Measurements from ENCODE around the gene PPP1R14D. TPM values are rescaled to one million over a fixed set of nuclear protein-coding genes. Genes with fewer than 3 reads are reported as not detected.

PPP1R14D gene
- polyA plus RNA-seq, 3 donors: not detected

GRCh38 chr15:40772014-40772413 lies 56.5 kb downstream of the PPP1R14D start:
- Histone ChIP-seq H3K27ac (ENCODE audit: low read depth in 1 of 2, low read length in 2 of 2) (no peak overlapping the region), H3K79me2 (ENCODE audit: insufficient read depth, low read length) (no peaks in the 10 kb centered on the region), H4K20me1 (ENCODE audit: insufficient read depth, low read length) (no peaks in the 10 kb centered on the region), H3K4me2 (replicated peaks; ENCODE audit: extremely low read depth, low read length, poor library complexity, severe bottlenecking) (no peak overlapping the region), H3K36me3 (replicated peaks in 1 of 2; ENCODE audit: control insufficient read depth in 1 of 2, insufficient read depth in 2 of 2, low read length in 2 of 2) (peaks cover 54 to 76% of the 10 kb centered on the region in 2 donors), H3K9me3 (replicated peaks in 1 of 2; ENCODE audit: control insufficient read depth in 1 of 2, insufficient read depth in 1 of 2, low read length in 2 of 2) (no peaks in the 10 kb centered on the region), H3K4me3 (replicated peaks in 1 of 3; ENCODE audit: low read depth in 2 of 3, low read length in 3 of 3) (no peak overlapping the region), H3K27me3 (ENCODE audit: control insufficient read depth in 2 of 2, insufficient read depth in 2 of 2, low read length in 2 of 2) (no peaks in the 10 kb centered on the region), H3K4me1 (ENCODE audit: control insufficient read depth in 1 of 2, insufficient read depth in 2 of 2, low read length in 2 of 2) (peaks cover 19 to 23% of the 10 kb centered on the region in 2 donors), H3K9ac (ENCODE audit: insufficient read depth, low read length, poor library complexity, severe bottlenecking) (no peak overlapping the region), H2AFZ (ENCODE audit: insufficient read depth, low read depth, low read length, poor library complexity, severe bottlenecking) (no peak overlapping the region)
- Mint-ChIP-seq H3K27me3 (ENCODE audit: low read depth in 3 of 3) (peaks cover 0 to 2% (median 1%) of the 10 kb centered on the region in 3 donors), H3K27ac (no peak overlapping the region), H3K36me3 (peaks cover 64 to 83% of the 10 kb centered on the region in 2 donors), H3K9me3 (no peaks in the 10 kb centered on the region), H3K4me1 (peaks cover 23% of the 10 kb centered on the region), H3K4me3 (no peak overlapping the region)
- 96% methylated on average over 8 of the region's 13 CpGs for WGBS (ENCODE audit: insufficient coverage)
- TF ChIP-seq CTCF (IDR thresholded peaks at IDR 0.05): no peak
- intact Hi-C loops (cut with micrococcal nuclease): no loop called here
- no peak for DNase-seq

- Mint-ChIP-seq H3K4me3 (no peak overlapping the region), H3K4me1 (peaks cover 23% of the 10 kb centered on the region), H3K27ac (peak overlapping the region in 1 of 7 donors; percentile 28), H3K27me3 (ENCODE audit: low read depth in 3 of 3) (peaks cover 0 to 2% (median 1%) of the 10 kb centered on the region in 3 donors), H3K9me3 (no peaks in the 10 kb centered on the region), H3K36me3 (peaks cover 56 to 79% of the 10 kb centered on the region in 2 donors)
- Histone ChIP-seq H3K27me3 (ENCODE audit: control insufficient read depth in 2 of 2, insufficient read depth in 2 of 2, low read length in 2 of 2) (no peaks in the 10 kb centered on the region), H3K9ac (ENCODE audit: insufficient read depth, low read length, poor library complexity, severe bottlenecking) (no peak overlapping the region), H3K27ac (ENCODE audit: low read depth in 1 of 2, low read length in 2 of 2) (no peak overlapping the region), H2AFZ (ENCODE audit: insufficient read depth, low read depth, low read length, poor library complexity, severe bottlenecking) (no peak overlapping the region), H3K4me1 (ENCODE audit: control insufficient read depth in 1 of 2, insufficient read depth in 2 of 2, low read length in 2 of 2) (peaks cover 19 to 23% of the 10 kb centered on the region in 2 donors), H3K9me3 (replicated peaks in 1 of 2; ENCODE audit: control insufficient read depth in 1 of 2, insufficient read depth in 1 of 2, low read length in 2 of 2) (no peaks in the 10 kb centered on the region), H3K4me3 (replicated peaks in 1 of 3; ENCODE audit: low read depth in 2 of 3, low read length in 3 of 3) (no peak overlapping the region), H4K20me1 (ENCODE audit: insufficient read depth, low read length) (no peaks in the 10 kb centered on the region), H3K4me2 (replicated peaks; ENCODE audit: extremely low read depth, low read length, poor library complexity, severe bottlenecking) (no peak overlapping the region), H3K36me3 (replicated peaks in 1 of 2; ENCODE audit: control insufficient read depth in 1 of 2, insufficient read depth in 2 of 2, low read length in 2 of 2) (peaks cover 52 to 75% of the 10 kb centered on the region in 2 donors), H3K79me2 (ENCODE audit: insufficient read depth, low read length) (no peaks in the 10 kb centered on the region)
- DNase-seq: no peak
- 95% methylated on average over 5 of the region's 5 CpGs for WGBS (ENCODE audit: insufficient coverage)
- intact Hi-C loops (cut with micrococcal nuclease): no loop called here
- TF ChIP-seq CTCF (IDR thresholded peaks at IDR 0.05): no peak
These were observed 57.3 kb downstream of the PPP1R14D start for GRCh38 chr15:40771242-40771641.
